EL (cell line): Measurements from ENCODE around the gene MPP4.
"Not testable (repeated sequence)": the region's sequence is repeated elsewhere in the genome, so short reads cannot be mapped to it uniquely, and the experiment has no call there.

ENCODE experiments used
- DNase-seq: peaks from one replicate; pipeline ENCODE4 v3.0.0-alpha.2; 2016

Gene MPP4

GRCh38 chr2:201698588-201699226, at the start of gene MPP4:
Gene MPP4 (minus strand): TSS chr2:201698644. CDS start chr2:201693954, 4,690 bp downstream.
- DNase-seq = peak; percentile 77

GRCh38 chr2:201746551-201746950, 48.1 kb upstream of the MPP4 start:
- no peak for DNase-seq

- no peak for DNase-seq
Observed at GRCh38 chr2:201735486-201735885, 37.0 kb upstream of the MPP4 start.

GRCh38 chr2:201734111-201734510, 35.7 kb upstream of the MPP4 start:
- DNase-seq = no peak

- DNase-seq = no peak
Observed at GRCh38 chr2:201733544-201733943, 35.1 kb upstream of the MPP4 start.

GRCh38 chr2:201730651-201731285, 32.3 kb upstream of the MPP4 start:
- DNase-seq = no peak

GRCh38 chr2:201715459-201715858, 17.0 kb upstream of the MPP4 start:
- no peak for DNase-seq

GRCh38 chr2:201712726-201713125, 14.3 kb upstream of the MPP4 start:
- no peak for DNase-seq

- no peak for DNase-seq
Observed at GRCh38 chr2:201709747-201710146, 11.3 kb upstream of the MPP4 start.

- no peak for DNase-seq
Observed at GRCh38 chr2:201709049-201709448, 10.6 kb upstream of the MPP4 start.

- DNase-seq = peak; percentile 63
Observed at GRCh38 chr2:201707753-201708152, 9.3 kb upstream of the MPP4 start.

GRCh38 chr2:201707142-201707541, 8.7 kb upstream of the MPP4 start:
- DNase-seq = no peak

GRCh38 chr2:201704536-201704935, 6.1 kb upstream of the MPP4 start:
- DNase-seq = no peak

- no peak for DNase-seq
Observed at GRCh38 chr2:201701646-201702045, 3.2 kb upstream of the MPP4 start.

GRCh38 chr2:201699416-201699815, 972 bp upstream of the MPP4 start:
- DNase-seq = no peak

- DNase-seq = peak; percentile 82
Observed at GRCh38 chr2:201697899-201698298, 545 bp downstream of the MPP4 start.

GRCh38 chr2:201696151-201696659, 2.2 kb downstream of the MPP4 start:
- DNase-seq = peak; percentile 91

GRCh38 chr2:201685156-201685555, 13.3 kb downstream of the MPP4 start:
- DNase-seq = no peak

- DNase-seq = peak; percentile 22
Observed at GRCh38 chr2:201680743-201681142, 17.7 kb downstream of the MPP4 start.

- no peak for DNase-seq
Observed at GRCh38 chr2:201678401-201678800, 20.0 kb downstream of the MPP4 start.

- no peak for DNase-seq
Observed at GRCh38 chr2:201675454-201675853, 23.0 kb downstream of the MPP4 start.

GRCh38 chr2:201674794-201675193, 23.6 kb downstream of the MPP4 start:
- no peak for DNase-seq

GRCh38 chr2:201674298-201674697, 24.1 kb downstream of the MPP4 start:
- DNase-seq = no peak

GRCh38 chr2:201673546-201673945, 24.9 kb downstream of the MPP4 start:
- no peak for DNase-seq

GRCh38 chr2:201671205-201671604, 27.2 kb downstream of the MPP4 start:
- not testable (repeated sequence) for DNase-seq
